SK-N-SH treated with all-trans-retinoic acid at 6 μM for 48 hours (cell line): ENCODE data around the gene FABP3.

Experiments used
- ATAC-seq: fragments of 200-7000 bp; cut with Tn5 transposase; 3 replicates; pipeline ENCODE4 v1.9.1; 2020; ENCODE audit warnings: mild to moderate bottlenecking, moderate library complexity
- ARNTL ChIP-seq: fragments of 450-650 bp; formaldehyde crosslinking; IDR thresholded peaks from 2 replicates; pipeline ENCODE4 v1.5.0; 2020; ENCODE audit warnings: low read depth, mild to moderate bottlenecking, moderate library complexity, borderline replicate concordance
- BACH2 ChIP-seq: fragments of 250-450 bp; sonication (Bioruptor Pico); IDR thresholded peaks from 2 replicates; pipeline ENCODE4 v1.9.0; 2021; ENCODE audit warnings: mild to moderate bottlenecking, borderline replicate concordance
- CSDC2 ChIP-seq: fragments of 250-450 bp; sonication (Bioruptor Pico); IDR thresholded peaks from 2 replicates; pipeline ENCODE4 v1.5.0; 2020; ENCODE audit warnings: mild to moderate bottlenecking, moderate library complexity
- ESRRG ChIP-seq: fragments of 250-450 bp; sonication (Bioruptor Pico); IDR thresholded peaks from 2 replicates; pipeline ENCODE4 v1.6.1; 2021; ENCODE audit warnings: mild to moderate bottlenecking
- GLIS3 ChIP-seq: fragments of 250-450 bp; sonication (Bioruptor Pico); IDR thresholded peaks from 2 replicates; pipeline ENCODE4 v1.5.0; 2020; ENCODE audit warnings: mild to moderate bottlenecking, moderate library complexity
- ISL1 ChIP-seq: fragments of 250-450 bp; sonication (Bioruptor Pico); IDR thresholded peaks from 2 replicates; pipeline ENCODE4 v2.1.2; 2022; ENCODE audit warnings: mild to moderate bottlenecking, moderate library complexity
- OSR1 ChIP-seq: fragments of 250-450 bp; sonication (Bioruptor Pico); IDR thresholded peaks from 2 replicates; pipeline ENCODE4 v1.8.0; 2022; ENCODE audit warnings: moderate library complexity, mild to moderate bottlenecking, inconsistent platforms
- PPARA ChIP-seq: fragments of 250-450 bp; sonication (Bioruptor Pico); IDR thresholded peaks from 2 replicates; pipeline ENCODE4 v1.5.0; 2020; ENCODE audit warnings: mild to moderate bottlenecking, borderline replicate concordance
- RARB ChIP-seq: fragments of 250-450 bp; sonication (Bioruptor Pico); IDR thresholded peaks from 2 replicates; pipeline ENCODE4 v1.8.0; 2021; ENCODE audit warnings: mild to moderate bottlenecking, moderate library complexity
- TCF4 ChIP-seq: fragments of 250-450 bp; sonication (Bioruptor Pico); IDR thresholded peaks from 2 replicates; pipeline ENCODE4 v1.8.0; 2021; ENCODE audit warnings: mild to moderate bottlenecking, moderate library complexity, borderline replicate concordance
- TOX ChIP-seq: fragments of 250-450 bp; sonication (Bioruptor Pico); IDR thresholded peaks from 2 replicates; pipeline ENCODE4 v1.8.0; 2021; ENCODE audit warnings: mild to moderate bottlenecking, moderate library complexity, borderline replicate concordance
- ZC3H10 ChIP-seq: fragments of 250-450 bp; sonication (Bioruptor Pico); IDR thresholded peaks from 2 replicates; pipeline ENCODE4 v1.5.1; 2021; ENCODE audit warnings: mild to moderate bottlenecking, moderate library complexity
- ZFP3 ChIP-seq: fragments of 250-450 bp; sonication (Bioruptor Pico); IDR thresholded peaks from 2 replicates; pipeline ENCODE4 v1.5.0; 2020; ENCODE audit warnings: mild to moderate bottlenecking, moderate library complexity
- ZFP30 ChIP-seq: fragments of 450-650 bp; formaldehyde crosslinking; IDR thresholded peaks from 2 replicates; pipeline ENCODE4 v1.5.0; 2022; ENCODE audit warnings: mild to moderate bottlenecking, moderate library complexity
- ZNF565 ChIP-seq: fragments of 450-650 bp; formaldehyde crosslinking; conservative IDR thresholded peaks from 2 replicates; pipeline ENCODE4 v1.5.0; 2020; ENCODE audit warnings: low read depth, mild to moderate bottlenecking, moderate library complexity
- ZNF70 ChIP-seq: fragments of 450-650 bp; formaldehyde crosslinking; IDR thresholded peaks from 2 replicates; pipeline ENCODE4 v1.5.0; 2020; ENCODE audit warnings: mild to moderate bottlenecking, moderate library complexity
- TF ChIP-seq, protein P1 (sequence below): fragments of 250-450 bp; sonication (Bioruptor Pico); IDR thresholded peaks from 2 replicates; pipeline ENCODE4 v1.8.0; 2020; ENCODE audit warnings: mild to moderate bottlenecking, moderate library complexity, borderline replicate concordance
- TF ChIP-seq, protein P2 (sequence below): fragments of 250-450 bp; sonication (Bioruptor Pico); IDR thresholded peaks from 2 replicates; pipeline ENCODE4 v1.8.0; 2021; ENCODE audit warnings: low read depth, mild to moderate bottlenecking, moderate library complexity, borderline replicate concordance
- TF ChIP-seq, protein P3 (sequence below): fragments of 250-450 bp; sonication (Bioruptor Pico); IDR thresholded peaks from 2 replicates; pipeline ENCODE4 v1.5.1; 2020; ENCODE audit warnings: low read depth, mild to moderate bottlenecking, moderate library complexity
- TF ChIP-seq, protein P4 (sequence below): fragments of 250-450 bp; sonication (Bioruptor Pico); IDR thresholded peaks from 2 replicates; pipeline ENCODE4 v1.5.1; 2021; ENCODE audit warnings: mild to moderate bottlenecking, moderate library complexity
- TF ChIP-seq, protein P5 (sequence below): fragments of 250-450 bp; sonication (Bioruptor Pico); IDR thresholded peaks from 2 replicates; pipeline ENCODE4 v1.5.0; 2020; ENCODE audit warnings: mild to moderate bottlenecking, moderate library complexity

Gene FABP3

DNA sequence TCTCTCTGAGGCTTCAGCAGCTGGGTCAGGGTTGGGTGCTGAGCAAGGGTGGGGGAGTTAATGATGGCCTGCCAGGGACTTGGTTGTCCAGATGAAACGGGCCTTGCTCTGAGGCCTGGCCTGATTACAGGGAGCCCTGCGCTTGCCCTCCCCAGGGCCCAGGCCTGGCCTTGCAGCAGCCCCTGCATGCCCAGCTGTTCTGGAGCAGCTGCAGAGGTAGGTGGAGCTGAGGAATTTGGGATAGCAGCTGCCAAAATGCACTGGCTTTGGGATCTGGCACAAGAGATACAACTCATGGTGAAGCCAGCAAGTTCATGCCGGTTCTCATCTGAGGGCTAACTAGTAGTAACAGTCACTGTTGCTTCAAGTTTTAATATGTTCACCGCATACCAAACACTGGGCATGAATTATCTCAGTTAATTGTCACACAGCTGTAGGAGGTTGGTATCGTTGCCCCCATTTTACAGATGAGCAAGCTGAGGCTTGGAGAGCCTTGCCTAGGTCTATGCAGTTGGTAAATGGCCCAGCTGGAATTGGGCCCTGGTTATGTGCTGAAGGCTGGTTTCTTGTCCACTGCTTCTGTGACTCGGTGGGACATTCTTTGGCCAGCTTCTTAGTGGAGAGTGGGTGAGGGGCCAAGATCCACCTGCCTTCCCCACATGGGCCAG is 32.8 kb upstream of the FABP3 start:
- ATAC-seq = no peak
- no peak for TF ChIP-seq ESRRG
- TF ChIP-seq CSDC2 (CRISPR knock-in tag) = no peak
- TF ChIP-seq ZC3H10 (CRISPR knock-in tag) = no peak
- no peak for TF ChIP-seq ZNF70 (CRISPR knock-in tag)
- TF ChIP-seq TCF4 (CRISPR knock-in tag) = no peak
- TF ChIP-seq ZFP30 (CRISPR knock-in tag) = no peak
- TF ChIP-seq RARB (CRISPR knock-in tag) = no peak
- TF ChIP-seq GLIS3 = no peak
- no peak for TF ChIP-seq PPARA (CRISPR knock-in tag)
- no peak for TF ChIP-seq ARNTL
- TF ChIP-seq, protein P1, sequence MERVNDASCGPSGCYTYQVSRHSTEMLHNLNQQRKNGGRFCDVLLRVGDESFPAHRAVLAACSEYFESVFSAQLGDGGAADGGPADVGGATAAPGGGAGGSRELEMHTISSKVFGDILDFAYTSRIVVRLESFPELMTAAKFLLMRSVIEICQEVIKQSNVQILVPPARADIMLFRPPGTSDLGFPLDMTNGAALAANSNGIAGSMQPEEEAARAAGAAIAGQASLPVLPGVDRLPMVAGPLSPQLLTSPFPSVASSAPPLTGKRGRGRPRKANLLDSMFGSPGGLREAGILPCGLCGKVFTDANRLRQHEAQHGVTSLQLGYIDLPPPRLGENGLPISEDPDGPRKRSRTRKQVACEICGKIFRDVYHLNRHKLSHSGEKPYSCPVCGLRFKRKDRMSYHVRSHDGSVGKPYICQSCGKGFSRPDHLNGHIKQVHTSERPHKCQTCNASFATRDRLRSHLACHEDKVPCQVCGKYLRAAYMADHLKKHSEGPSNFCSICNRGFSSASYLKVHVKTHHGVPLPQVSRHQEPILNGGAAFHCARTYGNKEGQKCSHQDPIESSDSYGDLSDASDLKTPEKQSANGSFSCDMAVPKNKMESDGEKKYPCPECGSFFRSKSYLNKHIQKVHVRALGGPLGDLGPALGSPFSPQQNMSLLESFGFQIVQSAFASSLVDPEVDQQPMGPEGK (CRISPR knock-in tag) = no peak
- no peak for TF ChIP-seq ZNF565 (CRISPR knock-in tag)
- TF ChIP-seq, protein P2, sequence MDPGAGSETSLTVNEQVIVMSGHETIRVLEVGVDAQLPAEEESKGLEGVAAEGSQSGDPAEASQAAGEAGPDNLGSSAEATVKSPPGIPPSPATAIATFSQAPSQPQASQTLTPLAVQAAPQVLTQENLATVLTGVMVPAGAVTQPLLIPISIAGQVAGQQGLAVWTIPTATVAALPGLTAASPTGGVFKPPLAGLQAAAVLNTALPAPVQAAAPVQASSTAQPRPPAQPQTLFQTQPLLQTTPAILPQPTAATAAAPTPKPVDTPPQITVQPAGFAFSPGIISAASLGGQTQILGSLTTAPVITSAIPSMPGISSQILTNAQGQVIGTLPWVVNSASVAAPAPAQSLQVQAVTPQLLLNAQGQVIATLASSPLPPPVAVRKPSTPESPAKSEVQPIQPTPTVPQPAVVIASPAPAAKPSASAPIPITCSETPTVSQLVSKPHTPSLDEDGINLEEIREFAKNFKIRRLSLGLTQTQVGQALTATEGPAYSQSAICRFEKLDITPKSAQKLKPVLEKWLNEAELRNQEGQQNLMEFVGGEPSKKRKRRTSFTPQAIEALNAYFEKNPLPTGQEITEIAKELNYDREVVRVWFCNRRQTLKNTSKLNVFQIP = no peak
- TF ChIP-seq ISL1 (CRISPR knock-in tag) = no peak
- no peak for TF ChIP-seq TOX (CRISPR knock-in tag)

DNA sequence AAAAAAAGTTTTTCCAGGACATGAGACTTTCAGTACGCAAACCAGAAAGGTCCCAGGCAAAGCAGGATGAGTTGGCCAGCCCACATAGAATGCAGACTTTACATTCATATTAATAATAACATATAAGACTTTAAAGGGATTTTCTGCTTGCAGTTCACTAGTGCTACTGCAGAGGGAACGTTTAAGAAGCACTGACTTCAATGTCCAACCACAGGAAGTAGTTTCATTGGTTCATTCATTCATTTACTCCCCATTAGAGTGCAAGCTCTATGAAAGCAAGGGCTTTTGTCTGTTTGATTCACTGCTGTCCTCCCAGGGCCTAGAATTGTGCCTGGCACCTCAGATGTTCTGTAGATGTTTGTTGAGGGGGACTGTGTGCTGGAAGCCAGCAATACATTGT is 28.4 kb upstream of the FABP3 start:
- no peak for ATAC-seq
- no peak for TF ChIP-seq ARNTL

DNA sequence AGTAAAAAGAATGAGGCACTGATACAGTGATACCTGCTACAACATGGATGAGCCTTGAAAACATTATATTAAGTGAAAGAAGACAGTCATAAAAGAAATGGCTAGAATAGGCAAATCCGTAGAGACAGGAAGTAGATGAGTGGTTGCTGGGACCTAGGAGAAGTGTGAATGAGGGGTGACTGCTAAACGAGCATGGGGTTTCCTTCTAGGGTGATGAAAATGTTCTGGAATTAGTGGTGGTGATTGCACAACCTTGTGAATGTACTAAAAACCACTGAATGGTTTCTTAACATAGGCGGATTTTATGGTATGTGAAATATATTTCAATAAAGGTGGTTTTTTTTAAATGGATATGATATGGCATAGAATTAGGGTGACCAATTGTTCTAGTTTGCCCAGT is 27.5 kb upstream of the FABP3 start:
- no peak for TF ChIP-seq PPARA (CRISPR knock-in tag)
- TF ChIP-seq BACH2 (CRISPR knock-in tag) = no peak
- TF ChIP-seq CSDC2 (CRISPR knock-in tag) = no peak
- TF ChIP-seq, protein P2 = no peak
- TF ChIP-seq ZNF70 (CRISPR knock-in tag) = no peak
- TF ChIP-seq, protein P3, sequence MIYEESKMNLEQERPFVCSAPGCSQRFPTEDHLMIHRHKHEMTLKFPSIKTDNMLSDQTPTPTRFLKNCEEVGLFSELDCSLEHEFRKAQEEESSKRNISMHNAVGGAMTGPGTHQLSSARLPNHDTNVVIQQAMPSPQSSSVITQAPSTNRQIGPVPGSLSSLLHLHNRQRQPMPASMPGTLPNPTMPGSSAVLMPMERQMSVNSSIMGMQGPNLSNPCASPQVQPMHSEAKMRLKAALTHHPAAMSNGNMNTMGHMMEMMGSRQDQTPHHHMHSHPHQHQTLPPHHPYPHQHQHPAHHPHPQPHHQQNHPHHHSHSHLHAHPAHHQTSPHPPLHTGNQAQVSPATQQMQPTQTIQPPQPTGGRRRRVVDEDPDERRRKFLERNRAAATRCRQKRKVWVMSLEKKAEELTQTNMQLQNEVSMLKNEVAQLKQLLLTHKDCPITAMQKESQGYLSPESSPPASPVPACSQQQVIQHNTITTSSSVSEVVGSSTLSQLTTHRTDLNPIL (CRISPR knock-in tag) = no peak
- TF ChIP-seq RARB (CRISPR knock-in tag) = no peak
- no peak for TF ChIP-seq GLIS3
- TF ChIP-seq, protein P4, sequence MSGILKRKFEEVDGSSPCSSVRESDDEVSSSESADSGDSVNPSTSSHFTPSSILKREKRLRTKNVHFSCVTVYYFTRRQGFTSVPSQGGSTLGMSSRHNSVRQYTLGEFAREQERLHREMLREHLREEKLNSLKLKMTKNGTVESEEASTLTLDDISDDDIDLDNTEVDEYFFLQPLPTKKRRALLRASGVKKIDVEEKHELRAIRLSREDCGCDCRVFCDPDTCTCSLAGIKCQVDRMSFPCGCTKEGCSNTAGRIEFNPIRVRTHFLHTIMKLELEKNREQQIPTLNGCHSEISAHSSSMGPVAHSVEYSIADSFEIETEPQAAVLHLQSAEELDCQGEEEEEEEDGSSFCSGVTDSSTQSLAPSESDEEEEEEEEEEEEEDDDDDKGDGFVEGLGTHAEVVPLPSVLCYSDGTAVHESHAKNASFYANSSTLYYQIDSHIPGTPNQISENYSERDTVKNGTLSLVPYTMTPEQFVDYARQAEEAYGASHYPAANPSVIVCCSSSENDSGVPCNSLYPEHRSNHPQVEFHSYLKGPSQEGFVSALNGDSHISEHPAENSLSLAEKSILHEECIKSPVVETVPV = no peak
- TF ChIP-seq, protein P5, sequence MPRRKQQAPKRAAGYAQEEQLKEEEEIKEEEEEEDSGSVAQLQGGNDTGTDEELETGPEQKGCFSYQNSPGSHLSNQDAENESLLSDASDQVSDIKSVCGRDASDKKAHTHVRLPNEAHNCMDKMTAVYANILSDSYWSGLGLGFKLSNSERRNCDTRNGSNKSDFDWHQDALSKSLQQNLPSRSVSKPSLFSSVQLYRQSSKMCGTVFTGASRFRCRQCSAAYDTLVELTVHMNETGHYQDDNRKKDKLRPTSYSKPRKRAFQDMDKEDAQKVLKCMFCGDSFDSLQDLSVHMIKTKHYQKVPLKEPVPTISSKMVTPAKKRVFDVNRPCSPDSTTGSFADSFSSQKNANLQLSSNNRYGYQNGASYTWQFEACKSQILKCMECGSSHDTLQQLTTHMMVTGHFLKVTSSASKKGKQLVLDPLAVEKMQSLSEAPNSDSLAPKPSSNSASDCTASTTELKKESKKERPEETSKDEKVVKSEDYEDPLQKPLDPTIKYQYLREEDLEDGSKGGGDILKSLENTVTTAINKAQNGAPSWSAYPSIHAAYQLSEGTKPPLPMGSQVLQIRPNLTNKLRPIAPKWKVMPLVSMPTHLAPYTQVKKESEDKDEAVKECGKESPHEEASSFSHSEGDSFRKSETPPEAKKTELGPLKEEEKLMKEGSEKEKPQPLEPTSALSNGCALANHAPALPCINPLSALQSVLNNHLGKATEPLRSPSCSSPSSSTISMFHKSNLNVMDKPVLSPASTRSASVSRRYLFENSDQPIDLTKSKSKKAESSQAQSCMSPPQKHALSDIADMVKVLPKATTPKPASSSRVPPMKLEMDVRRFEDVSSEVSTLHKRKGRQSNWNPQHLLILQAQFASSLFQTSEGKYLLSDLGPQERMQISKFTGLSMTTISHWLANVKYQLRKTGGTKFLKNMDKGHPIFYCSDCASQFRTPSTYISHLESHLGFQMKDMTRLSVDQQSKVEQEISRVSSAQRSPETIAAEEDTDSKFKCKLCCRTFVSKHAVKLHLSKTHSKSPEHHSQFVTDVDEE = no peak
- no peak for TF ChIP-seq ARNTL
- no peak for TF ChIP-seq ZFP3 (CRISPR knock-in tag)
- TF ChIP-seq ESRRG = no peak
- TF ChIP-seq, protein P1 (CRISPR knock-in tag) = no peak
- no peak for TF ChIP-seq OSR1
- no peak for ATAC-seq
